ENCODE results near the gene RANBP6. TPM values are rescaled to one million over a fixed set of nuclear protein-coding genes. Genes with fewer than 3 reads are reported as not detected.

The RANBP6 gene
- 21.0 and 29.5 TPM in 2 replicates for total RNA-seq

GRCh38 chr9:6015278-6016157, at the start of gene RANBP6:
Gene RANBP6, minus strand, starts transcription at chr9:6015624. Its CDS starts 17 bp downstream, at chr9:6015607.

Other genes starting within 250 kb of the RANBP6 start
- 27.4 and 31.9 TPM in 2 replicates for gene ERMP1, start 182.5 kb downstream of the RANBP6 start, total RNA-seq
- not detected in 2 replicates for gene MLANA, start 124.7 kb downstream of the RANBP6 start, total RNA-seq
- gene IL33, start 200.2 kb upstream of the RANBP6 start, total RNA-seq, result 65.7 and 214 TPM in 2 replicates